Measurements from ENCODE around the gene ENDOV.

The ENDOV gene

GRCh38 chr17:80388175-80388574 lies 26.8 kb upstream of the ENDOV start:
- DNase-seq (ENCODE audit: low read depth): no peak

GRCh38 chr17:80388601-80389000 lies 26.4 kb upstream of the ENDOV start:
- H3K4me3 ChIP-seq (ENCODE audit: low read length): no peak overlapping the region
- no peak for DNase-seq (ENCODE audit: low read depth)
- no peak for TF ChIP-seq CTCF (conservative IDR thresholded peaks at IDR 0.05; ENCODE audit: low read length)

More at GRCh38 chr17:80388175-80388574, 26.8 kb upstream of the ENDOV start:
- no peak overlapping the region for H3K4me3 ChIP-seq (ENCODE audit: low read length)
- TF ChIP-seq CTCF (conservative IDR thresholded peaks at IDR 0.05; ENCODE audit: low read length): no peak

GRCh38 chr17:80389011-80389995 lies 25.7 kb upstream of the ENDOV start:
- no peak for DNase-seq (ENCODE audit: low read depth)
- no peak for TF ChIP-seq CTCF (conservative IDR thresholded peaks at IDR 0.05; ENCODE audit: low read length)
- H3K4me3 ChIP-seq (ENCODE audit: low read length): no peak overlapping the region

GRCh38 chr17:80393241-80393890 lies 21.6 kb upstream of the ENDOV start:
- TF ChIP-seq CTCF (conservative IDR thresholded peaks at IDR 0.05; ENCODE audit: low read length): no peak
- DNase-seq (ENCODE audit: low read depth): peak; percentile 23
- H3K4me3 ChIP-seq (ENCODE audit: low read length): no peak overlapping the region

- peak; percentile 21 for DNase-seq (ENCODE audit: low read depth)
- no peak for TF ChIP-seq CTCF (conservative IDR thresholded peaks at IDR 0.05; ENCODE audit: low read length)
- no peak overlapping the region for H3K4me3 ChIP-seq (ENCODE audit: low read length)
Observed at GRCh38 chr17:80393961-80394360, 21.0 kb upstream of the ENDOV start.

GRCh38 chr17:80394629-80395216 lies 20.2 kb upstream of the ENDOV start:
- no peak overlapping the region for H3K4me3 ChIP-seq (ENCODE audit: low read length)
- no peak for DNase-seq (ENCODE audit: low read depth)
- no peak for TF ChIP-seq CTCF (conservative IDR thresholded peaks at IDR 0.05; ENCODE audit: low read length)

Data from AG10803 (cell line).